ENCODE data around the gene OR6S1.
"Not testable (repeated sequence)": the region's sequence is repeated elsewhere in the genome, so short reads cannot be mapped to it uniquely, and the experiment has no call there.

Gene OR6S1

DNA sequence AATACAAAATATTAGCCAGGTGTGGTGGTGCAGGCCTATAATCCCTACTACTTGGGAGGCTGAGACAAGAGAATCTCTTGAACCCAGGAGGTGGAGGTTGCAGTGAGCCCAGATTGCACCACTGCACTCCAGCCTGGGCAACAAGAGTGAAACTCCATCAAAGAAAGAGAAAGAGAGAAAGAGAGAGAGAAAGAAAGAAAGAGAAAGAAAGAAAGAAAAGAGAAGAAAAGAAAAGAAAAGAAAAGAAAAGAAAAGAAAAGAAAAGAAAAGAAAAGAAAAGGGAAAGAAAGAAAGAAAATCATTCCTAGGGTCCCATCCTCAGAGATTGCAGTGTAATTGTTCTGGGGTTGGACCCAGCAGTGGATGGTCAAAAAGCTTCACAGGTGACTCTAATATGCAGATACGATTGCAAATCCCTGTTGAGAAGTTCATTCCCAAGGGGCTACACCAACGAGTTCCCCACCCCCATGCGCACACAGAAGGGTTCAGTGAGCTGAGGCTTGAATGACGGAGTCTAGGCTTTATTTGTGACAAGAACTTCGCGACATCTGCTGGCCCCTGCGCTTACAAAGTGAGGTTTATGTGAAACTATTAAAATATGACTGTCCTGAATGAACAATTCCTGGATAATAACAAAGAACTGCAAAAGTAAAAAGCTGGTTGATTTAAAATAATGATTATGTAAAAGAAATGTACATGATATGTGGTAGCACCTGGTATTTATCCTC, 32.9 kb downstream of the OR6S1 start:
- no peak for DNase-seq

DNA sequence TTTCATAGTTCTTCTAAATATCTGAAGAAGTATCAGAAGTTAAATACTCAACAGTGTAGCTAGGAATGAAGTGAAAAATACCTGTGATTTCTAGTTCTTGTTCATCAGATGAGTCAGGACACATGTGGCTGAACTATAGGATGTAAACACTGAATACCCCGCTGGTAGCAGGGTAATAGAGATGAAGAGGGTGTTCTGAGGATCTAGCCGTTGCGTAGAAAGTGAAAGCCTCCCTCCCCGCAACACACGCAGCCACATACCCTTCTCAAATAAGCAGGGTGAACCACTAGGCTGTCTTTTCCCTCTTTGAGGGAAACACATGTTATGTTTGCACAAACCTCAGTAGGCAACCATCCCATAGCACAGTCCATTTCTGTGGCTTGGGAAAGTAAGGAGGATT, 33.9 kb downstream of the OR6S1 start:
- no peak for DNase-seq

DNA sequence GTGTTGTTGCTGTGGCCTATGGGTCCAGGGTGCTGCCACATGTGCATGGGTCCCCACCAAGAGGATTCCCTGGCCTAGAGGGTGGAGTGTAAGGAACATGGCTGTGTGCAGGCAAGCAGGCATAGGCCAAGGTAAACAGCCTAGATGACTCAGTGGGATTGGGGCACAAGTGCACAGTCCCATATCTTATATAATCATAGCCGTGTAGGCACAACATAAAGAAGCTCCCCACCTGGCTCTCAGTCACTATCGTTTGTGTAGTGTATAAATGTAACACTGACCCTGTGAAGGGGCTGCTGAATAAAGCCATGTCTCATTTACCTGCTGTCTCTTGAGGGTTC, 34.6 kb downstream of the OR6S1 start:
- no peak for DNase-seq

DNA sequence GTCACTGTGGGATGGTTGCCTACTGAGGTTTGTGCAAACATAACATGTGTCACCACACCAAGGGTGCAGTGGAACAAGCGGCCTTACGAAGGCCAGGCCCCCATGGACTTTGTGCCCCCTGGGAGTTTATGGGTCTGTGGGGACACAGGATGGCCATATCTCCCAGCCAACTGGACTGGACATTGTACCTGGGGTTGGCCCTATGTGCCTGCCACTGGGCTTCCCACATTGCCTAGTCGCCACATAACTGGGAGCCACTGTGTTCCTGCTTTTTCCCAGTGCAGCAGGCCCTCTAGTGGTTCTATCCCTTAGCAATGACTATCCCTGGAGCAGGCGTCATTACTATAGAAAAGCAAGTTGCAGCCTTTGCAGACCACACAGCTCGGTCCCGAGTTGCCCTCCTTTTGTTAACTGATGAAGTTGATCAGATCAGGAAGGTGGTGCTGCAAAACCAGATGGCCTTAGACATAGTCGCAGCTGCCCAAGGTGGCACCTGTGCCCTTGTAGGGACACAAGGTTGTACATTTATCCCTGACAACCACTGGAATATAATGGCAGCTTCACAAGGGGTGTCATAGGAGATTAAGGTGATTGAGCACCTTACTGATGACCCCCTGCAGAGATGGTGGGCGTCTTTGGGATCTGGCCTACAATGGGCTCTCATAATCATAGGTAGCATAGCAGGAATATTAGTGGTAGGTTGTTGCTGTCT, 35.1 kb downstream of the OR6S1 start:
- DNase-seq, result no peak

DNA sequence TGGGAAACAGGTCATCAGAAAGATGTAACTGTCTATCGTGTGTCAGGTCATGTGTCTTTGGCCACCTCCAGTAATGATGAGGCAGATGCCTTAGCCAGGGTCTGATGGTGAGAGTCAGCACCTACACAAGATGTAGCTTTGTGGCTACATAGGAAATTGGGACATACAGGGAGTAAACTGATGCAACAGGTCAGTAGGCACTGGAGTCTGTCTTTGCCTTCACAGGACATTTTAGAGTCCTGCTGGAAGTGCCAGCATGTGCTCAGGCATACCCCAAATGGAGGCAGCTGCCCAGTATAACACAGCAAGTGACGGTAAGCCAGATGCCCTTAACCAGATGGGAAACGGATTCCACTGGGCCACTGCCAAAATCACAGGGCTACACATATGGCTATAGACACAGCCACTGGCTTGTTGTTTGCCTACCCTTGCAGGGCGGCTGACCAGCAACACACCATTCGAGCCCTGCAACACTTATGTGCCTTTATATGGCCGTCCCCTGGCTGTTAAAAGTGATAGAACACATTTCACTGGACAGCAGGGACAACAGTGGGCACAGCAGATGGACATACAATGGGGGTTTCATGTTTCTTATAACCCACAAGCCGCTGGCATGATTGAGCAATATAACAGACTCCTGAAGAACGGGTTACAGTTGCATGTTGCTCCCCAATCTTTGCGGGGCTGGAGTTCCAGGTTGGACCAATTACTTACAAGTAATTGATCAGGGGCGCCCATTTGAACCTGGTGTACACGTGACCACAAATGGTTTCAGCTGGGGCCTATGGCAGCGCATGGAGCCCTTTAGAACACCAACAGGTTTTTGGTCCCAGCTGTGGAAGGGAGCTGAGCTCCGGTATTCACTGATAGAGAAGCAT, 37.4 kb downstream of the OR6S1 start:
- DNase-seq, result no peak

DNA sequence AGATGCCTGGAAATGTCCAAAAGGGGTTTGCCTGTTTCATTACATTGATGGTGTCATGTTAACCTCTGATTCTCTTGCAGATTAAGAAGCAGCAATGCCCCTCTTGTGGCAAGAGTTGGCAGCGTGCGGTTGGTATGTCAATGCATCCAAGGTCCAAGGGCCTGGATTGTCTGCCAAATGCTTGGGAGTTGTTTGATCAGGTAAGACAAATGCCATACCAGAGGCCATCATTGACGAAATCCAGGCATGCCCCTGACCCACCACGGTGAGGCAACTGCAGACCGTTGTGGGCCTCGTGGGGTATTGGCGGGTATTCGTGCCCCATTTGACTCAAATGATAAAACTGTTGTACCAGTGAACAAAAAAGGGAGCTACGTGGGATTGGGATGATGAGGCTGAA, 38.9 kb downstream of the OR6S1 start:
- no peak for DNase-seq

DNA sequence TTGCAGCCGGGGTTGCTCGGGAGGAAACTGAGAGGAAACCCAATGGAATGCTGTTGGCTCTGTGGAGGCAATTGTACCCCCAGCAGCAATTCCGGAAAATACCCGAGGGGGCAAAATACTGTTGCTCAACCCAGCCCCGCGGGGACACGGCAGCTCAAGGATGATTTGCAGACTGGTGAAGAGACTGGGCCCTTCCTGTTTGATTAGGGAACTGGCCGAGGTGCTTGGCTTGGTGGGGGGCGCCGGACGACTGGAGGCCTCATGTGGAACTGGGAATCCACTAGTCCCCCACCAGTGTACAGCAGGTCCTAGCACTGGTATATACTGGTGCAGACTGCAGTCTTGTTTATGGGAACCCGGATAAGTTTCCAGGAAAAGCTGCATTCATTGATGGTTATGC, 40.0 kb downstream of the OR6S1 start:
- no peak for DNase-seq

DNA sequence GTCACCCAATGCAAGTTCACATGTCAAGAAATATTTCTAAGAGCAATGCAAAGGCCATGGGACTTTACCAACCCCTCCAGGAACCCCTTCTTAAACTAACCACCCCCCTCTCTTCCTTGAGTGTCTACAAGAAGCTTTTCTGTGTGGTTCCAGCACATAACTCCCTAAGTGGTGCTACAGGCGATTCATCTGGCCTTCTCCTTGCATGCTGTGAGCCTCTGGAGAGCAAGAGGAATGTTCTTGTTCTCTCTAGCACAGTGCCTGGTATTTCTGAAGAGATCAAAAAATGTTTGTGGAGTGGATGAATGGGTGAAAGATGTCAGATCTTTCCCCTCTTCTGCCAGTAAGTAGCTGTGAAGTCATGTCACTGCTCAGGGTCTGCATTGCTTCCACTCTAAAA, 44.4 kb downstream of the OR6S1 start:
- DNase-seq, result no peak

DNA sequence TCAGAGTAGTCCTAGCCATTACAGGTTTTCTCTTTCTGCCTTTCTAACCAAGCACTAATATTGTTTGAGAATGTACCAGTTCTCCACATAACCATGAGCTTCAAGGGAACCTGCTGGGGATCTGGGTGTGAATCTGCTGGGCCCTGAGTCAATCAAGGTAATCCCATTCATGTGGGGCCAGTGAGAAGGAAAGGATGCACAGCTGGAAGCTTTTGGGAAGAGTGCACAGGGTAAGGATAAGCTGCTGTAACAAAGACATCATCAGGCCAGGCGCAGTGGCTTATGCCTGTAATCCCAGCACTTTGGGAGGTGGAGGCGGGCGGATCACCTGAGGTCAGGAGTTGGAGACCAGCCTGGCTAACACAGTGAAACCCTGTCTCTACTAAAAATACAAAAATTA, 45.8 kb downstream of the OR6S1 start:
- DNase-seq, result not testable (repeated sequence)

DNA sequence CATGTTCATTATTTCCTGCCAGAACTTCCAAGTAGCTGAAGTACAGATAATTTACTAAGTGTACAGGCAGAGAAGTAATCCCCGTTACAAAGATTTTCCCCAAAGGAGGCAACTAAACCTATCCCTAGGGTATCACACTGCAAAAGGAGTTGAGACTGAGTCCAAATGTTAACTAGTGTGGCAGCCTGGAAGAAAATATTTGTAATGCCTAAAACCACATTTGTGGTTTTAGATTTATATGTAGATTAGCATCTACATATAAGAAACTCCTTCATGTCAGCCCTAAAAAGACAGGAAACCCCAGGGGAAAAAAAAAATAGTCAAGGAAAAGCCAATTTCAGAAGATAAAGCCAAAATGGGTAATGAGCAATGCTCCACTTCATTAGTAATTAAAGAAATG, 48.9 kb downstream of the OR6S1 start:
- DNase-seq, result no peak

DNA sequence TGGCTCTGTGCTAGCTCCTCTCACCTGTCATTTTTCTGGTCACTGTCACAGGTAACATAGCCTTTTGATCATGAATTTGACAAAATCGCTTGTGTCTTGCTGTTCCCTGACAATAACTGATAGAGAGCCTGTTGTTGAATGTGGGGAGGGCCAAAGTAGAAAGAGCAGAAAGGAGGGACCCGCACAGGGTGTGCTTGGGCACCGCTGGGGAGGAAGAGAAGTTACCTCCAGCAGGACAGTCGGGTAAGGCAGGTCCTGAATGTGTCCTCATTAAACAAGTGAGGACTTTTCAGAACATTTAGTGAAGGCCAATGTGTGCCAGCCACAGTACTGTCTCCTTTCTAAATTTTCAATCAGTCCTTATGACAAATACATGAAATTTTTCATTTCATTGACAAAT, 50.3 kb downstream of the OR6S1 start, which contains the start of gene RNASE12:
RNASE12 (minus strand) TSS at position 142 of the 400 bp plus-strand sequence. CDS start 653 bp downstream, outside the sequence.
- no peak for DNase-seq

Measured in cerebellar nuclear complex (tissue), 1 donor.